GM21360 (cell line): Measurements from ENCODE around the gene NEMP1.
A peak's percentile ranks its signal among the peaks of the same experiment; 100 is the strongest.
"Not testable (repeated sequence)": the region's sequence is repeated elsewhere in the genome, so short reads cannot be mapped to it uniquely, and the experiment has no call there.

Source experiments
- ATAC-seq: cut with Tn5 transposase; IDR thresholded peaks from one replicate; pipeline ENCODE4 v1.9.1; 2021; ENCODE audit warnings: mild to moderate bottlenecking, moderate library complexity; ENCODE audit not compliant: unreplicated experiment

The NEMP1 gene

DNA sequence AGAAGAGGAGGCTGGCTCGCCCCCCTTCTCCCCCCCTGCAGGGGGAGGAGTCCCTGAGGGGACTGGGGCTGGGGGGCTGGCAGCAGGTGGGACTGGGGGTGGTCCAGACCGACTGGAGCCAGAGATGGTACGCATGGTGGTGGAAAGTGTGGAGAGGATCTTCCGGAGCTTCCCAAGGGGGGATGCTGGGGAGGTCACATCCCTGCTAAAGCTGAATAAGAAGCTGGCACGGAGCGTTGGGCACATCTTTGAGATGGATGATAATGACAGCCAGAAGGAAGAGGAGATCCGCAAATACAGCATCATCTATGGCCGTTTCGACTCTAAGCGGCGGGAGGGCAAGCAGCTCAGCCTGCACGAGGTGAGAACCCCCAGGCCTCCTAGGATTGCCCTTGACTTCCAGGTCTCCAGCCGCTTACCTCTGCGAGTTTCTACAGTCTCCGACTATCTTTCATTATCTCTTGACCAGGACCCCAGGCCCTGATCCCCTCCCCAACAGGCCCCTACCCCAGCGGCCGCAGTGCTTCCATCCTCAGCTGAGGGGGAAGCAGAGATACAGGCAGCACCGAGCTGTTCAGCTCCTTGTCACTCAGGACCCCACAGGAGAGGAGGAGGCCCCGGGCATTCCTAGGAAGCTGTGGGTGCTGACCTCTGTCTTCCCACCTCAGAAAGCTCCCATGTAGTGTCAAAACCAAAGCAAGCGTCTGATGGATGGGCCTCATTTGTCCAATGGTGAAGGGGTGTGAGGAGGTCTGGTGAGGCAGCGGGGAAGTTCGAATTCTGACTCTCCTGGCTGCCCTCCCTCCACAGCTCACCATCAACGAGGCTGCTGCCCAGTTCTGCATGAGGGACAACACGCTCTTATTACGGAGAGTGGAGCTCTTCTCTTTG, 13.3 kb upstream of the NEMP1 start:
- no peak for ATAC-seq

GRCh38 chr12:57090924-57091637, 12.5 kb upstream of the NEMP1 start:
- ATAC-seq, result no peak

GRCh38 chr12:57090490-57090889, 11.9 kb upstream of the NEMP1 start:
- no peak for ATAC-seq

DNA sequence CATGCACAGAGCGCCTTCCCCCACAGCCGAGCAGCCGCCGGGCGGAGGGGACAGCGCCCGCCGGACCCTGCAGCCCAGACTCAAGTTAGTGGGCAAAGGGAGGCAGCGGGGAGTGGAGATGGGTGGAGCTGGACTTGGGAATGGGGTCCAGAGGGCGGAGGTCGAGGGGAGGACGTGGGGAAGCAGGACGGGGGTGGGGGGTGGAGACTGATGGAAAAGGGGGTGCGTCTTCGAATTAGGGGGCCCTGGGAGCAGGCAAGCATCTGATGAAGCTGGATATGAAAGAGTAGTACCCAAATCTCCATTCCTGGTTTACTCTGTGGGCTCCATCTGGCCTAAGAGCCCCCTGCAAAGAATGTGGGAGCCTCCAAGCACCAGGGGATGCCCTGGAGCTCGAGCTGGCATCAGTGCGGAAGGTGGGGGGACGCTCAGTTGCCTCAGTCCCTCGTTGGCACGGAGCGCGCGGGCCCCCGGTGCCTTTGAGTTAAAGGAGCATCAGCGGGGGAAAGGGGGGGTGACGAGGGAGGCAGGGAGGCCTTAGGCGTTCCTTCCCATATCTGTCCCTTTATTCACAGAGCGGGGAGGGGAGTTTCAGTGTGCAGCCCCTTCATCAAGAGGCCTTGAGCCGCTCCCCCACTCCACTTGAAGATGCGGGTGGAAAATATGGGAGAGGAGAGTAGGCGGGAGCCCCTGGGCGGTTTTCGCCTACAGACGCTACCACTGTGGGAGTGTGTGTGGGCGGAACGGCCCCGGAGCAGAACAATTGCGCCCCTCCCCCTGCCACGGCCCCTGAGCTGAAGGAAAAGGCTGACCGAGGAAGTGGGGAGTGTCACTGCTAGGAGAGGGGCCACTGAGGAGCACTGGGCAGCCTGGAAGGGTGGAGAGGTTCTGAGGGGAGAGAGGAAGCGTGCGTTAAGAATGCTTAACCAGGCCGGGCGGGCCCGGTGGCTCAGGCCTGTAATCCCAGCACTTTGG, 11.0 kb upstream of the NEMP1 start:
- no peak for ATAC-seq

- peak; percentile 36 for ATAC-seq
Observed at GRCh38 chr12:57088354-57089270, 10.0 kb upstream of the NEMP1 start, which contains the start of gene NAB2. TSS of gene NAB2 (plus strand) at chr12:57089114. CDS start at chr12:57089272, 158 bp downstream.

DNA sequence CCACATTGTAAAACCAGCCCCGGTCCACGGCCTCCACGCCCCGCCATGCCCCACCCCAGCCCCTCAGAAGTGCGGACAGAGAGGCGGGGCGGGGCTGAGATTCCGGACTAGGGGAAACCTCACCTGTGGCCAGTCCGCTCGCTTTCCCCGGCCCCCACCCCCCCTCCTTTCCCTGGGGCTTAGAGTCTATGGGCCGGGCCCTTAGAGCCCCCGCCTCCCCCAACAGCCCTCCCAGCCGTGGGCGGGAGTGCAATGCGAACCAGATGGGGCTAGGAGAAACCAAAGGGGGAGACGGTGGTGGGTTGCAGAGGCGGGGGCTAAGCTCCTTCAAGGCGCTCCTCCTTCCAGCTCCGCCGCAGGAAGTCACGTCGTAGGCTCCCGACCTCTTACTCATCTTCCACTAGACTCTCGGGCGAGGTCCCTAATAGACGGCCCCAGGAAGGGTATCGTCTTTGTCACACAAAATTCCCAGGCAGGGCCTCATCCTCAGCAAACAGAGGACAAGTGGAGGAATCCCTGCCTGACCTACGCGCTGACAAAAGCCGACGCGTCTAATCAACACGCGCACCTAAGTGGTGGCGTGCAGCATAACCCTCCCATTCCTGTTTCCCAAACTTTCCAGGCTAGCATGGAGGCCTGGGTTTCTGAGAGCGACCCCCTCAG, 9.2 kb upstream of the NEMP1 start:
- peak; percentile 31 for ATAC-seq

- peak; percentile 36 for ATAC-seq
Observed at GRCh38 chr12:57087010-57087690, 8.6 kb upstream of the NEMP1 start.

DNA sequence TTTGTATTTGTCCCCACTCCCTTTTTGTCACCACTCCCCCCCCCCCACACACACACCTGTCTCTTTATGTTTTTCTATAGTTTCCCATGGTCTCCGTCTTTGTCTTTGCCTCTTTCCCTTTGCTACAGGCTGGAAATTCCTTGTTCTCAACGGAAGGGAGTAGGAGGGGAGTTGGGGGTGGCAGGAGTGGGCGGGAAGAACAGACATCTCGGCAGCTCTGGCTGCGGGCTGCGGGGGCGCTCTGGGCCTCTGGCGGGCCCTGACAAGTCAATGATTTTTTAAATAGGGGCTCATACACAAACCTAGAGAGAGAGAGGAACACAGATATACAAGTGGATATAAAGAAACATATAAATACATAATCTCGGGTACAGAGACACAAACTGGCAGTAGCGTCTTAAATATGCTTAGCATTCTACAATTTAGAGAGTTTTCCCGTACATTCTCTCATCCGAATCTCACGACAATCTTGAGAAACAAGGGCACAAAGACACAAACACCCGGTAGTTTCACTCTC, 8.0 kb upstream of the NEMP1 start:
- no peak for ATAC-seq

DNA sequence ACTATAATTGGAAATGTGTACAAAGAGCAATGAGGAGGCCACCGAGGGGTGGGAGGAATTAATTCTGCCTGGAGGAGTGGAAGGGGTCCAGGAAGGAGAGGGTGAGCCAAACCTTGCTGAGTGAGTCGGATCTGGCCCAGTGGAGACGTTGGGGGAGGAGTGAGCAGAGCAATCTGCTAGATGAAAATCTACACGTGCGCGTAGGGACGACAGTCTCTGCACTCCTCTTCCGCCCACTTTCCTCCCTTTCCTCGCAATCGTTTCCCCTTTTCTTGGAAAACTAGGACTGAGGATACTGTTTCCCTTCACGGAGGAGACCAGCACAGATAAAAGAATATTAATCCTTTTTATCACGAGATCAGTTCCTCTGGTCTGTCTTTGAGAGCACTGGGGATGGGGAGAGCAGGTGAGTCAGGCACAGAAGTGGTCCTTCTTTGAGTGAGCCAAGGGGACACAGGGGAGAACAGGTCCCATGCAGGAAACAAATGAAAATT, 7.5 kb upstream of the NEMP1 start:
- ATAC-seq, result no peak

DNA sequence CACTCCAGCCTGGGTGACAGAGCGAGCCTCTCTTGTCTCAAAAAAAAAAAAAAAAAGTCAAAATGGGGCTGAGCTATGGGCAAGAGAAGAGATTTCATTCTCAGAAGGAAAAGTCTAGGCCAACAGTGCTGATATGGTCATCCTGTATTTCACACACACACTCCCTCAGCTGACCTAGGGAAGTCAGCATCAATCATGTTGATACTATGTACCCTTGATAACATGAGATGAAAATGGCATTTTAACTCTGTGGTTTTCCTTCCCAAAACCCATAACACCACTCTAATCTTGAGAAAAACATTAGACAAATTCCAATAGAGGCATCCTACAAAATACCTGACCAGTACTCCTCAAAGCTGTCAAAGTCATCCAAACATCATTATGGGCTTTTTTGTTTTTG, 2.3 kb upstream of the NEMP1 start:
- ATAC-seq, result no peak

DNA sequence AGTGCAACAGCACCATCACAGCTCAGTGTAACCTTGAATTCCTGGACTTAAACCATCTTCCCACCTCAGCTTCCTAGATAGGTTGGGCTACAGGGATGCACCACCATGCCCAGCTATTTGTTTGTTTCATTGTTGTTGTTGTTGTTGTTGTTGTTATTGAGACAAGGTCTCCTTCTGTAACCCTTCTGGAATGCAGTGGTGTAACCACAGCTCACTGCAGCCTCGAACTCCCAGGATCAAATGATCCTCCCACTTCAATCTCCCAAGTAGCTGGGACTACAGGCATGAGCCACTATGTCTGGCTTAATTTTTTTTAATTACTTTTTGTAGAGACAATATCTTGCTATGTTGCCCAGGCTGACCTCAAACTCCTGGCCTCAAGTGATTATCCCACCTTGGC, 1.2 kb upstream of the NEMP1 start:
- no peak for ATAC-seq

- not testable (repeated sequence) for ATAC-seq
Observed at GRCh38 chr12:57073566-57074450, 4.8 kb downstream of the NEMP1 start.

DNA sequence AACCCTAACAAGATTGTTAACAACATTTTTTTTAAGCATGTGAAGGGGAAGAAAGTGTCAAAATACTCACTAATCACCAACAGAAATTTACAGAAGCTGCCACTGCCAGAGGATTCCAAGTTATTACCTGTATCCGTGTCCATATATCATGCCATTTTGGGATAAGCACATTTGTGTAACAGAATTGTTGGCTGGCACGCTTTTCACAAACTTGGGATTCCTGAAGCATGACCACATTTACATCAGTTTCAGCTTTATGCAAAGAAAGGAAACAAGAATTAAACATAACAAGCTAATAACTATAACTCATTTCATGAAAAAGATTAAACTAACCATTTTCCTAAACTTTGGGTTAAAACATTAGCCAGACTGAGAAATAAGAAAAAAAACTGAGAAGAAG, 5.9 kb downstream of the NEMP1 start:
- no peak for ATAC-seq

- peak; percentile 84 for ATAC-seq
Observed at GRCh38 chr12:57069523-57069922, 9.1 kb downstream of the NEMP1 start.

DNA sequence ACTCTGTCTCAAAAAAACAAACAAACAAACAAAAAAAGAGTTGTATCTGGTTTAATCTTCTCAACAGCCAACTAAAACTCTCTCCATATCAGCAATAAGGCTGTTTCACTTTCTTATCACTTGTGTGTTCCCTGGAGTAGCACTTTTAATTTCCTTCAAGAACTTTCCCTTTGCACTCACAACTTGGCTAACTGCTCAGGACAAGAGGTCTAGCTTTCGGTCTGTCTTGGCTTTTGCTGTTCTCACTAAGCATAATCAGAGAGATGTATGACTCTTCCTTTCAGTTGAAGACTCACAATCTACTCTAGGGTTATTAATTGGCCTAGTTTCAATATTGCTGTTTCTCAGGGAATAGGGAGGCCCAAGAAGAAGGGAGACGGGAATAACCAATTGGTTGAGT, 12.3 kb downstream of the NEMP1 start:
- no peak for ATAC-seq

DNA sequence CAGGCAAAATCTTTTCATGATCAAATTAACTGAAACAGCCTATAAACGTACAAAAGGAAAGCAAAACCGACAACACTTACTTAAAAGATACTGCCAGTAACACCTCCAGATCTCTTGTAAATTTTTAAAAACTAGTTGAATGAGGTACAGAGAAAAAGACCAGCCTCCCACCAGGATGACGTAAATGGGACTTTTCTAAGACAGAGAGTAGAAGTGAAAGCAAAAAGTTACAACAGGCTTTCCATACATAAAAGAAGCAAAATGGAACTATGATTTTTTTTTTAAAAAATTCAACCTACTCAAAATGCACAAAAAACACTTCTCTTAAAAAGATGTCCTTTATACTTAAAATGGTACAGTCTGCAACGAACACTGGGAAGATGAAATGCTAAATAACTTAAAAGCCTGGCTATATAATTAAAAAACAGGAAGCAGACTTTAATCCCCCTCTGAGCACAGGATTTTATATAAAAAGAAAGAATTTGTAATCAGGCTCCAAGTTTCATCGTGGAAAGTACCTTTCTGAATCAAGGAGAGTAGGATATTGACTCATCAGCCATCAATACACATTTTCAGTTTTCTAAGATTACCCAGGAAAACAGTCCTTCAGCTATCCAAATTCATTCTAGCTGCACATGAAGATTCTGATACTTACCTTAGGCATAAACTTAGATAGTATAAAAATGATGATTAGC, 14.5 kb downstream of the NEMP1 start:
- ATAC-seq, result no peak

- no peak for ATAC-seq
Observed at GRCh38 chr12:57058454-57058853, 20.1 kb downstream of the NEMP1 start.
